Spleen (tissue), 7 donors: ENCODE data around the gene DNAJC15.

Experiments used
- CTCF ChIP-seq, 11 experiments: fragments of 200-600 bp in 7 of 11; fragments of 450-650 bp in 4 of 11; sonication (generic) in 4 of 11; IDR thresholded peaks in 8 of 11; conservative IDR thresholded peaks in 3 of 11; 1 replicate in 7 of 11; 2 replicates in 4 of 11; pipeline versions ENCODE4 v1.4.0 to v1.8.0; 2016 to 2021; ENCODE audit warnings: antibody characterized with exemption in 11 of 11, inconsistent platforms in 4 of 11, mild to moderate bottlenecking in 1 of 11
- POLR2A ChIP-seq, 3 donors: fragments of 450-650 bp; IDR thresholded peaks; one replicate each; pipeline ENCODE4 v1.5.1; 2017; ENCODE audit warnings: antibody characterized with exemption in 3 of 3, mild to moderate bottlenecking in 1 of 3
- POLR2AphosphoS5 ChIP-seq, 3 donors: sonication (generic); formaldehyde crosslinking; IDR thresholded peaks; one replicate each; pipeline ENCODE4 v1.5.1; 2017; ENCODE audit warnings: antibody characterized with exemption in 3 of 3
- donor health status: DM: no; HTN: no; CAD: no; lungs with moderate emphysema.
- donor health status: DM: no; HTN: no; CAD: no.
- donor health status: DM: no; HTN: no; CAD: no.

- no peak for TF ChIP-seq POLR2A (IDR thresholded peaks at IDR 0.05)
- TF ChIP-seq CTCF (IDR thresholded peaks at IDR 0.05 in 8 of 11, conservative IDR thresholded peaks at IDR 0.05 in 3 of 11): no peak
- no peak for TF ChIP-seq POLR2AphosphoS5 (IDR thresholded peaks at IDR 0.05)
Measured at GRCh38 chr13:43014162-43014561, 9.2 kb upstream of the DNAJC15 start.
